Mesenchymal stem cell (in vitro differentiated cells and primary cell): ENCODE measurements around the gene MYH9.

Experiments
- DNase-seq: peaks from one replicate; pipeline ENCODE4 v3.0.0-alpha.2; 2013
- H2AFZ ChIP-seq: one replicate; pipeline ENCODE4 v1.6.1; 2013; ENCODE audit warnings: low read depth, mild to moderate bottlenecking, control low read depth, inconsistent platforms, low read length, moderate library complexity
- H2AK5ac ChIP-seq: 2 replicates; pipeline ENCODE4 v1.6.1; 2013; ENCODE audit warnings: low read length, moderate library complexity, mild to moderate bottlenecking, inconsistent platforms; ENCODE audit not compliant: severe bottlenecking
- H2BK120ac ChIP-seq: one replicate; pipeline ENCODE4 v1.6.1; 2013; ENCODE audit warnings: low read depth, mild to moderate bottlenecking, inconsistent platforms, low read length, moderate library complexity
- H2BK12ac ChIP-seq, 2 experiments: one replicate each; pipeline ENCODE4 v1.6.1; 2013; ENCODE audit warnings: inconsistent platforms in 2 of 2, low read length in 2 of 2, mild to moderate bottlenecking in 2 of 2, moderate library complexity in 2 of 2, control low read depth in 1 of 2
- H2BK15ac ChIP-seq: one replicate; pipeline ENCODE4 v1.6.1; 2013; ENCODE audit warnings: mild to moderate bottlenecking, low read depth, inconsistent platforms; ENCODE audit not compliant: poor library complexity, severe bottlenecking
- H2BK5ac ChIP-seq: 2 replicates; pipeline ENCODE4 v1.6.1; 2013; ENCODE audit warnings: low read depth, mild to moderate bottlenecking, low read length, control low read depth, inconsistent platforms; ENCODE audit not compliant: poor library complexity, severe bottlenecking
- H3K14ac ChIP-seq, 2 experiments: one replicate each; pipeline ENCODE4 v1.6.1; 2013; ENCODE audit warnings: inconsistent platforms in 2 of 2, low read length in 2 of 2, control low read depth in 1 of 2, mild to moderate bottlenecking in 1 of 2, moderate library complexity in 1 of 2
- H3K18ac ChIP-seq, 2 experiments: one replicate each; pipeline ENCODE4 v1.6.1; 2013; ENCODE audit warnings: inconsistent platforms in 2 of 2, low read length in 2 of 2, control low read depth in 1 of 2, low read depth in 1 of 2, mild to moderate bottlenecking in 1 of 2
- H3K23ac ChIP-seq, 2 experiments: one replicate each; pipeline ENCODE4 v1.6.1; 2013; ENCODE audit warnings: inconsistent platforms in 2 of 2, low read length in 2 of 2, mild to moderate bottlenecking in 2 of 2, moderate library complexity in 2 of 2, control low read depth in 1 of 2
- H3K27ac ChIP-seq: 2 replicates; pipeline ENCODE4 v1.5.1; 2013; ENCODE audit warnings: mild to moderate bottlenecking, moderate library complexity, low read length, control low read depth, inconsistent platforms; ENCODE audit not compliant: poor library complexity, severe bottlenecking
- H3K27me3 ChIP-seq, 2 experiments: 2 replicates each; pipeline versions ENCODE4 v1.6.1 to v1.7.0; 2013; ENCODE audit warnings: low read length in 2 of 2, mild to moderate bottlenecking in 2 of 2, moderate library complexity in 2 of 2, control low read depth in 1 of 2, inconsistent platforms in 1 of 2; ENCODE audit not compliant: control insufficient read depth in 1 of 2, insufficient read depth in 1 of 2
- H3K36me3 ChIP-seq, 2 experiments: 2 replicates each; pipeline versions ENCODE4 v1.6.1 to v1.7.0; 2013; ENCODE audit warnings: low read length in 2 of 2, control low read depth in 1 of 2, inconsistent platforms in 1 of 2, low read depth in 1 of 2, mild to moderate bottlenecking in 1 of 2; ENCODE audit not compliant: insufficient read depth in 2 of 2, control insufficient read depth in 1 of 2
- H3K4ac ChIP-seq, 2 experiments: one replicate each; pipeline ENCODE4 v1.6.1; 2013; ENCODE audit warnings: inconsistent platforms in 2 of 2, low read length in 2 of 2, mild to moderate bottlenecking in 2 of 2, moderate library complexity in 2 of 2, control low read depth in 1 of 2, low read depth in 1 of 2
- H3K4me1 ChIP-seq: 2 replicates; pipeline ENCODE4 v1.6.1; 2013; ENCODE audit warnings: low read depth, low read length, control low read depth; ENCODE audit not compliant: control insufficient read depth, insufficient read depth
- H3K4me2 ChIP-seq: 2 replicates; pipeline ENCODE4 v1.6.1; 2013; ENCODE audit warnings: low read length, mild to moderate bottlenecking, inconsistent platforms; ENCODE audit not compliant: poor library complexity, severe bottlenecking
- H3K4me3 ChIP-seq, 2 experiments: 2 replicates each; pipeline versions ENCODE4 v1.5.1 to v1.7.0; 2013; ENCODE audit warnings: low read length in 2 of 2, mild to moderate bottlenecking in 2 of 2, control low read depth in 1 of 2, low read depth in 1 of 2; ENCODE audit not compliant: insufficient read depth in 1 of 2
- H3K79me1 ChIP-seq: replicated peaks from 2 replicates; pipeline ENCODE4 v1.6.1; 2013; ENCODE audit warnings: mild to moderate bottlenecking, control low read depth, low read length, inconsistent platforms; ENCODE audit not compliant: poor library complexity, severe bottlenecking
- H3K9ac ChIP-seq: 2 replicates; pipeline ENCODE4 v1.7.0; 2013; ENCODE audit warnings: mild to moderate bottlenecking, low read length, moderate library complexity
- H3K9me3 ChIP-seq: 2 replicates; pipeline ENCODE4 v1.7.0; 2013; ENCODE audit warnings: mild to moderate bottlenecking, low read length; ENCODE audit not compliant: control insufficient read depth
- H4K8ac ChIP-seq: one replicate; pipeline ENCODE4 v1.6.1; 2013; ENCODE audit warnings: inconsistent platforms, mild to moderate bottlenecking, low read length, moderate library complexity
- H4K91ac ChIP-seq: one replicate; pipeline ENCODE4 v1.6.1; 2013; ENCODE audit warnings: mild to moderate bottlenecking, low read length, inconsistent platforms
- WGBS: methylation state at CpG from one replicate; pipeline ENCODE4 v1.1.7; 2013; ENCODE audit warnings: mixed read lengths; 5-methylcytosine and 5-hydroxymethylcytosine counted together

MYH9 gene

DNA sequence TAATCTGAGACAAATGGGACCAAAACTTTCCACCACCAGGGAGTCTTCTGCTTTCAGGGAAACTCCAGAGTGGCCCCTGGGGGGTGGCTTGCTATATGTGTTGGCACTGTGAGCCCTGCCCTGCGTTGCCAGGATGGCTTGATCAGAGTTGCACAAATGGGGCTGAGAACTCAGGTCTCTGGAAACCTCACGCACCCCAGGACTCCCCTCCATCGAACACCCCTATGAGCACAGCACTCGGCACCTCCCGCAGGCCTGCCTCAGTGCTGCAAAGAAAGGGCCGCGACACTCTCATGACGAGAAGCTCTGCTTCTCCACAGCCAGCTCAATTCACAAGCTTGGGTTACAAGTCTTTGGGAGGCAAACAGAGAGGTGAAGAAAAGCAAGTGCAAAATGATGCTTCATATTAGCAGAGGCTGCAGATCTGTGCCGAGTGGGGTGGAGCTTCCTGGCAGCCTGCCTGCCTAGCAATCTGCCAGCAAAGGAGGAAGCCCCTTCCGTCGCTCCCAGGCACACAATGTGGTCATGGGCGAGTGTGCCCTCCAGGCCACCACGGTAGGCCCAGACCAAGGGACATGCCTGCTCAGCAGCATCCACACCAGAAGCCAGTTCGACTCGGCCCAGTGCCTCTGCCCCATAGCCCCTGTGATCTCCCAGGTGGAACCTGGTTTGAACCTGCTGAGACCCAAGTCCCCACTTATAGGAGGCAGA, 55.7 kb downstream of the MYH9 start:
- WGBS = 42% methylated on average over 13 of the region's 15 CpGs
- DNase-seq = peak; percentile 59
- Histone ChIP-seq H2BK120ac (peak overlapping the region; percentile 56), H3K27me3 (no peaks in the 10 kb centered on the region), H3K18ac (peak overlapping the region; percentile 93), H2AK5ac (peak overlapping the region; percentile 83), H3K4ac (peak overlapping the region; percentile 72 to 83), H4K8ac (peak overlapping the region; percentile 79), H2BK5ac (peak overlapping the region; percentile 40), H3K23ac (peak overlapping the region in 1 of 2 experiments; percentile 17), H3K9me3 (no peaks in the 10 kb centered on the region), H3K36me3 (peaks cover 63 to 76% of the 10 kb centered on the region in 2 experiments), H2AFZ (no peak overlapping the region), H2BK12ac (peak overlapping the region; percentile 79 to 85), H3K79me1 (no peaks in the 10 kb centered on the region), H3K4me1 (peaks cover 83% of the 10 kb centered on the region), H2BK15ac (peak overlapping the region; percentile 76), H3K4me3 (no peak overlapping the region), H3K9ac (peak overlapping the region; percentile 83), H3K14ac (peak overlapping the region in 1 of 2 experiments; percentile 86), H3K27ac (peak overlapping the region; percentile 99), H4K91ac (peak overlapping the region; percentile 96), H3K4me2 (no peak overlapping the region)

- DNase-seq = peak; percentile 97
- no peaks in the 10 kb centered on the region for H3K27me3 ChIP-seq
- peak overlapping the region in 1 of 2 experiments; percentile 26 for H3K4me3 ChIP-seq
- peak overlapping the region; percentile 83 to 94 for H3K4ac ChIP-seq
- H3K27ac ChIP-seq = peak overlapping the region; percentile 99
- H3K14ac ChIP-seq = peak overlapping the region in 1 of 2 experiments; percentile 63
- H3K23ac ChIP-seq = peak overlapping the region in 1 of 2 experiments; percentile 78
- peak overlapping the region; percentile 83 for H3K9ac ChIP-seq
- peak overlapping the region; percentile 97 for H2BK5ac ChIP-seq
- WGBS = 7% methylated on average over 11 of the region's 11 CpGs
- no peaks in the 10 kb centered on the region for H3K9me3 ChIP-seq
- peaks cover 82% of the 10 kb centered on the region for H3K4me1 ChIP-seq
- H3K18ac ChIP-seq = peak overlapping the region; percentile 75 to 95
- H2BK15ac ChIP-seq = peak overlapping the region; percentile 53
- peak overlapping the region; percentile 79 to 96 for H2BK12ac ChIP-seq
- H3K79me1 ChIP-seq = no peaks in the 10 kb centered on the region
- peaks cover 62 to 76% of the 10 kb centered on the region in 2 experiments for H3K36me3 ChIP-seq
- peak overlapping the region; percentile 94 for H4K8ac ChIP-seq
- peak overlapping the region; percentile 65 for H2BK120ac ChIP-seq
- H2AK5ac ChIP-seq = peak overlapping the region; percentile 99
- peak overlapping the region; percentile 99 for H4K91ac ChIP-seq
- H2AFZ ChIP-seq = no peak overlapping the region
- H3K4me2 ChIP-seq = no peak overlapping the region
Measured at GRCh38 chr22:36331306-36331911, 56.4 kb downstream of the MYH9 start.

- Histone ChIP-seq H3K4me3 (peak overlapping the region in 1 of 2 experiments; percentile 26), H2BK12ac (peak overlapping the region; percentile 71 to 86), H3K27ac (peak overlapping the region; percentile 99), H3K18ac (peak overlapping the region; percentile 75 to 95), H3K4me2 (no peak overlapping the region), H2AK5ac (peak overlapping the region; percentile 99), H3K23ac (peak overlapping the region in 1 of 2 experiments; percentile 17), H3K79me1 (no peaks in the 10 kb centered on the region), H3K9me3 (no peaks in the 10 kb centered on the region), H3K27me3 (no peaks in the 10 kb centered on the region), H3K14ac (peak overlapping the region in 1 of 2 experiments; percentile 63), H4K8ac (peak overlapping the region; percentile 94), H3K9ac (peak overlapping the region; percentile 83), H2BK120ac (peak overlapping the region; percentile 65), H2BK5ac (peak overlapping the region; percentile 97), H3K4me1 (peaks cover 83% of the 10 kb centered on the region), H2AFZ (no peak overlapping the region), H2BK15ac (peak overlapping the region; percentile 77), H3K4ac (peak overlapping the region; percentile 69 to 94), H3K36me3 (peaks cover 63 to 76% of the 10 kb centered on the region in 2 experiments), H4K91ac (peak overlapping the region; percentile 99)
- peak; percentile 85 for DNase-seq
- 7% methylated on average over 19 of the region's 20 CpGs for WGBS
Measured at GRCh38 chr22:36330655-36331305, 57.0 kb downstream of the MYH9 start.
